HG03378 (cell line): ENCODE results near the gene PDGFC.
"Not testable (repeated sequence)": the region's sequence is repeated elsewhere in the genome, so short reads cannot be mapped to it uniquely, and the experiment has no call there.

Experiments used
- ATAC-seq: cut with Tn5 transposase; IDR thresholded peaks from one replicate; pipeline ENCODE4 v1.9.1; 2021; ENCODE audit warnings: mild to moderate bottlenecking, moderate library complexity; ENCODE audit not compliant: unreplicated experiment

PDGFC gene

DNA sequence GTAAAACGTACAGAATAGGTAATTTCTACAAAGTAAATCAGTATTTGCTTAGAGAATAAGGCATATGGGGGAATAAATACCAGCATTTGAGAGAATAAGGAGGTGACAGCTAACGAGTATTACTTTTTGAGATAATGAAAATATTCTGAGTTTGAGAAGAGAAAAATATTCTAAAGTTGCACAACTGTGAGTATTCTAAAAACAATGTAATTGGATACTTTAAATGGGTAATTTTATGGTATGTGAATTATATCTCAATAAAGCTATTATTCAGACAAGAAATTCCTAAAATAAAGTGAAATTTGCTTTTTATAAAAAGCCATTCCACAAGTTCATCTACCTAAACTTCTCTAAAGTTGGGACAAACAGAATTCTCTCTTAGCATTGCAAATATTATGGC lies 62.6 kb downstream of the PDGFC start:
- ATAC-seq = no peak

DNA sequence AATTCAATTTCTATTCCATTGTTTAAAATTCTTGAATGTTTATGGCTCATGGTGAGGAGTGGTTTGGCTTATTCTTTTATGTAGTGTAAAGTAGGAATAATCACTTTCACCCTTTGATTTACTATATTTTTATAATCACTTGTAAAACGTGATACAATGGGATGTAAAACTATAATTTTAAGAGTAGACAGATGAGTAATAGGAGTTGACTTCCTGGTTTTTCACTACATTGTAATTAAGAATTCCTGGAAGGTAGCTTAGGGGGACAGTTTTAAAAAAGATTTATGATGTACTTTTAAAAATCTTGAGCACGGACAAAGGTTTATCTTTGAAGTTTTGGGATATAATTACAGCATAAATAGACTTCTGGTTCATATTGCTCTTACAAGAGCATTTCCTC lies 65.3 kb downstream of the PDGFC start:
- no peak for ATAC-seq

DNA sequence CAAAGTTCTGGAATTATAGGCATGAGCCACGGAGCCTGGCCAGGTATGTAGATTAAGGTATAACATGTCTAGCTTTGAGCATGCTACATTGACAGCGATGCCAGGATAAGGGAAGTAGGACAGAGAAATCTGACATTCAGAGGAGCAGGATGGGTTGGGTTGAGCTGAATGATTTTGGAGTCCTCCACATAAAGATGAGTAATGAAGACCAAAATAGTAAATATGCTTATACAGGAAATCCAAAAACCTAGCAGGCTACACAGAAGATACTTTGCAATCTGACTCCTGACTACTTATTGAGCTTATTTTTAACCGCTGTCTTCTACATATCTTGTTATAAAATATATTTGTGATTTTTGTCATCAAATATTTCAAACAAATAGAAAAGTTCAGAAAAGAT lies 69.7 kb downstream of the PDGFC start:
- no peak for ATAC-seq

DNA sequence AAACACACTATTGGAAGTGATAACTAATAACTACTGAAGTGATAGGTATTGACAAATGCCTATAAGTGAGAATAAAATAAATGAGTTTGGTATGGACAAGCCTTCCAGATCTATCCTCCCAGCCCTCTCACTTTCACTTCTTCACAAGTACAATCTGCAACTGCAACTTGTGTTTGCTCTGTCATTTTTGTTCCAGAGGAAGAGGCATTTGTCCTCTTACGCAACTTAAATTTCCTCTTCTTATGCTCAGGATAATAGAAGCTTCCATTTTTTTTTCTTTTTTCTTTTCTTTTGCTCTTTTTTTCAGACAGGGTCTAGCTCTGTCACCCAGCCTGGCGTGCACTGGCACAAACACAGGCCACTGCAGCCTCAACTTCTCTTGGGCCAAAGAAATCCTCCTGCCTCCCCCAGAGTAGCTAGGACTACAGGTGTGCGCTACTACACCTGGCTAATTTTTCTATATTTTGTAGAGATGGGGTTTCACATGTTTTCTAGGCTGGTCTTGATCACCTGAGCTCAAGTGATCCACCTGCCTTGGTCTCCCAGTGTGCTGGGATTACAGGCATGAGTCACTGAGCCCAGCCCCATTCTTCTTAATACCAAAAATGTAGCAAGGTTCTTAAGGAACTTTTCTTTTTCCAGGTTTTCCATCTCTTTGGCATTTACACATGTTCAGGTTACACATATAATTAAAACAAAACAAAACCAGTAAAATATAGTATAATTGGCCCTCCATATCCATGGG lies 73.1 kb downstream of the PDGFC start:
- no peak for ATAC-seq

DNA sequence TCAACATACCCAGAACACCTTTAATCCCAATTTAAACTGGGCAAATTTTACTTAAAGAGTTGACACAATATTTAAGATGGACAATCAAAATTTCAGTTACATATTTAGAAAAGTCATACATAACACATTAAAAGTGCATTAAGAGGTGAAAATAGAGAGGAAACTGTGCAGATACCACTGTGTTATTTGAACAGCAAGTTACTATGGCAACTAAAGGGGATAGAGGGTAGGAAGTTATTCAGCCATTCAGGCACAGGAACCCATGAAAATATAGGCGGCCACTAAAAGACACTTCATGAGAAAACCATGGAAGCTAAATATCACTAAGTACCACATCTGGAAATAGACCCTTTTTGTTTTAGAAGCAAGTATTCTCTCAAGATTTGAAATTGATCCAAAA lies 75.1 kb downstream of the PDGFC start:
- ATAC-seq = no peak

DNA sequence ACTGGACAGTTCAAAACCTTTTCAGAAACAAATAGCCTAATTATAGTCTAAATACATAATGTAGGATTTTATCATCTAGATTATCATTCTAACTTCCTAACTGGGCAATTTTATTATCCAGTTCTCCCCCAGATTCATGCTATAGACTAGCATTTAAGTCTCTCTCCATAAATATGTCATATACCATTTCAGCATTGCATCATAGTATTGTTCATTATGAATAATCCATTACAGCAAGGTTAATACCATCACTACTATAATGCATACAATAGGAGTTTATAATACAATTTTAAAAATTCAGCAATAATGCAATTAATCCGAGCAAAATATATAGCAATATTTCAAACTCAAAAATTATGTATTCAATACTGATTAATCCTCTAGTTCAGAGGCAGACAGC lies 77.4 kb downstream of the PDGFC start:
- no peak for ATAC-seq

DNA sequence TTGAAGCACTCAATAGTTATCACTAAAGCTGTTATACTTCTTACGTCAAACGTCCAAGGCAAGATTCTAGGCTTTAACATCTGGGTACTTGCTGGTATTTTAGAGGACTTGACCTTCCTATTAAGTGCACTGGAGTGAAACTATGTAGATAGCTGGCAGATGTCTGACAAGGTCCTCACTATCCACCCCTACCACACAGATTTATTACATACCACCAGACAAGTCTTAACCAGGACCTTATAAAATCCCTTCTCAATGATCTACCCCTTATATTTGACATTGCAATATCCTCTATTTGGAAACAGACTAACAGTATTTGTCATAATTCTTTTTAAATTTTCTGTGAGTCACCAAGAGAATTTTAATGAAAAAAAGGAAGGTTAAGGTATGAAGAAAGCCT lies 78.8 kb downstream of the PDGFC start:
- no peak for ATAC-seq

DNA sequence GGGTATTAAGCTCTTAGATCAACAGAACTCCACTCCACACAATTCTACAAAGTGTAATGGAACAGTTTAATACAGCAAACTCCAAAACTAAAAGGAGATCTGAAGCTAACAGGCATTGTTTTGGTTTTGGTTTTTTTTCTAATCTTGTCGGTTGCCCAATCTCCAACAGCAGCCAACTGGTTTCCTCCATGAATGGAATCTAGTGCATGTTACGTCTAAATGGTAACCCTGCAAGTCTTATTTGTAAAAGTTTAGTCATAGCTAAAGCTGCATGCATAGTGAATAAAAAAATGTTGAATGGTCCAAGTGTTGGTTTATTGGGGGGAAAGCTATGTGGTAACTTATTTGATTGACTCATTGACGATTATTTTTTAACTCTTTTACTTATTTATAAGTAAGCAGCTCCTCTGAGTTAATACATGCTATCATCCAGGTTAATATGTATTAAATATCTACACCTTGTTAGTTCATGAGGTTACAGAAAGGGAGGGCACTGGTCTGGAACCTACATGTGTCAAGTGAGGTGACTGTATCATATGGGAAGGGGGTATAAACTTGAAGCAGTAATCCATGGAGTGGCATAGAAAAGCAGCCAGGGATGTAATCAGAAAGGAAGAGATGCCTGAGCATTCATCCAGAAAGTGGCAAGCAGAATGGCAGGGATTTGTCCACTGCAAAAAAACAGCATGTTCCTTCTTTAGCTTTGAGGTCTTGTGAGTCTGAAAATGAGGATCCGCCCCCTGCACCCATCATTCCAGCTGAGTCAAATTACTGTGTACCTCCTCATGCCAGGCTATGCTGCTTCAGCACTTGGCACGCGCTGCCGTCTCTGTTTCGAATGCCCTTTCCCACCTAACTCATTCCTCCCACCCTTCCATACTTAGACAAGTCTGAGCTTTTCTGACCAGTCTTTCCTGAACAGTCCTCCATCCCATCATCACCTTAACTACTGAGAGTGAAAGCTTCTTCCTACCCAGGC lies 81.7 kb downstream of the PDGFC start:
- no peak for ATAC-seq

DNA sequence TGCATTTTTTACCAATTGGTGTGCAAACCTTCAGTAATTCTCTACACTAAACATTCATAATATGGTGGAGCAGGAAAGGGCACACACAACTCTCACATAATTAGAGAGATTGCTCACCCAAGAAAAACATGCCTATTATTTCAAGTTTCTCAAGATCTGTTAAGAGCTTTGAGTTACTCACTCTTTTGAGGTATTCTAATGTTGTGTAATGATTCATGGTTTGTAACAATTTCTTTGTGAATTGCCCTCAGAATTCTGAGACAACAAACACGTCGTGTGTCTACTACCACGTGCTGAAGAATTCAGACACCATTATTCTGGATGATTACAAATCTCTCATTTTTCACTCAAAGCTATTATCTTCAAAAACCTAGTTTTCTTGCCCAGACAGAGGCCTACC lies 82.8 kb downstream of the PDGFC start:
- no peak for ATAC-seq

DNA sequence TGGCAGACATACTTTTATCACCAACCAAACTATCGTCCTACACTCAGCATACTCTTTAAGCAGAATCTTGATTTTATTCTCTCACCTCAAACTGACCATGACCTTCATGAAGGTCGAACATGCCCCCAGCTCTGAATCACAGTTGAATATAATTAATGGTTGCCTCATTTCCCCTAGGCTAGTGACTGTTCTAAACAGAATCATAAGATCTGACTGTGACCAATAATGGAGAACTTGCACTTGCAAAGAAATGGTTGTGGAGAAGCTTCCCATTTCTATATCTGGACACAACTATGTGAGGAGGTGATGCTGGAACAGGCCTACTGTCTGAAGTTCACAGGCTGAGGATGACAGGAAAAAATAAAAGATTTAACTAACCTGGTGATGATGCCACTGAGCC lies 85.1 kb downstream of the PDGFC start:
- ATAC-seq = no peak

DNA sequence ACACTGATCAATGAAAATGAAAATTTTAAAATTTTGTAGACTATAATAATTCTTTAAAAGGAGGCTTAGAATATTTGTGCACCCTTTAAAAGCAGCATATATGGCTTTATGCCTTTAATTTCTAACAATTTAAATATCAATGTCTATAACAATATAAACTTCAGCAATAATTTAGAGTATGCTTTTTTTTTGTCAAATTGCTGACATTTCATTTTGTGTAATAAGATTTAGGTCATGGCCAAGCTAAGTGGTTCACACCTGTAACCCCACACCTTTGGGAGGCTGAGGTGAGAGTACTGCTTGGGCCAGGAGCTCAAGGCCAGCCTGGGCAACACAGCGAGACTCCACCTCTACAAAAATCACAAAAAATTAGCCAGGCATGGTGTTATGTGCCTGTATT lies 86.2 kb downstream of the PDGFC start:
- no peak for ATAC-seq

DNA sequence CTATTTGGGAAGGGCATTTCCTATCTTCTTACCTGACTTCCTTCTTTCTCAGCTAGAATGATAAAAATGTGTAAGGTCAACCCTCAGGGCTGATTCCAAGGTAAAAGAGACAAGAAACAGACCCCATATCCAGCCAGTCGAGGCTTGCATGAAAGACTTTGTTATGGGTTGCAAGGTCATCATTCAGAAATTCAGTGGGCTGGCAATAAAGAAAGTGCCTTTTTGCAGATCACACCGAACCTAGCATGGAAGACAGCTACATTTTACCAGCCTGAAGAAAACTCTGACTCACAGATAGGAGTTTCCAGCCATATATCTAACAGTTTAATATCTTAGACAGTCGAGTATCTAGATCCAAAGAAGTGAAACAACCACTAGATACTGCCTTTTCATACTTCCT lies 87.4 kb downstream of the PDGFC start:
- no peak for ATAC-seq

DNA sequence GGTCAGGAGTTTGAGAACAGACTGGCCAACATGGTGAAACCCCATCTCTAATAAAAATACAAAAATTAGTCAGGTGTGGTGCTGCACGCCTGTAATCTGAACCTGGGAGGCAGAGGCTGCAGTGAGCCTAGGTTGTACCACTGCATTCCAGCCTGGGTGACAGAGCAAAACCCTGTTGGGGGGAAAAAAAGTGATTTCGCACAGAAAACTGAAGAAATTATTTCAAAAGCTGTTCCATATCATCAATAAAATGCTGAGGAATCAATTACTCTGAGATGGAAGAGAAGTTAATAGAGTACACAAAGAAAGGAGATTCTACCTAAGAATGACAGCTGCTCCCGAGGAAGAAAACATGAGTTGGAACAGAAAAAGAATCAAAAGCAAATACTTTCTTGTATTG lies 95.9 kb downstream of the PDGFC start:
- ATAC-seq = no peak

DNA sequence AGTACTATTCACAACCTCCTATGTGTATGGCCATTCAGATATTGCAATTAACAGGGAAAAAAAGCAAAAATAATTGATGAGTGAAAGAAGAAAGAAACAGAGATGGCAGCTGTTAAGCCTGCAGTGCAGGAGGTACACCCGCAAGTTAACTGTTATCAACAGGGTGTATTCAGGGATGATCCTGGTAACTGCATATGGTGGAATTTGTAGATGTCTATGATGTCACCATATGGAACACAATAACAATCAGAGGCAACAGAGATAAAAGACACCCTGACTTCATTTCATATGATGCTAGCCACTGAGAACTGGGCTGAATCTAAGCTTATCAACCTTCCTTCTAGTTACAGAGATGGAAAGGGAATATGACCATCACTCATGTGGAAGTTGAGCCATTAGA lies 96.5 kb downstream of the PDGFC start:
- no peak for ATAC-seq

DNA sequence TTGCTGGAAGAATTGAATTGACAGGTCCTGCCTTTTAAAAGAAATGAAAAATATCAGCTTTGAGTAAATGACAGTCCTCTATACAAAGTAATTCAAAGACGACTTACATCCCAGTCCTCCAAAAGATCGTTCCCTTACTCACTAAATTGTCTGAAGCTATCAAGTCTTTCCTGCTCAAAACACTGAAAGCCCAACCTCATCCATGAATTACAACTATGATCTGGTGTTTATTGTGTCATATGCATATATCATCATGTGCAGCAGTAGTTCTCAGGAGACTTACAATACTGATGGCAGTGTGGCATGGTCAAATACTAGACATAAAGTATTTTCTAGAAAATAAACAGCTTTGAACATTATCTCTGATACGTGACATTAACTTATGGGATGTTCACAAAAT lies 97.8 kb downstream of the PDGFC start:
- ATAC-seq = no peak

DNA sequence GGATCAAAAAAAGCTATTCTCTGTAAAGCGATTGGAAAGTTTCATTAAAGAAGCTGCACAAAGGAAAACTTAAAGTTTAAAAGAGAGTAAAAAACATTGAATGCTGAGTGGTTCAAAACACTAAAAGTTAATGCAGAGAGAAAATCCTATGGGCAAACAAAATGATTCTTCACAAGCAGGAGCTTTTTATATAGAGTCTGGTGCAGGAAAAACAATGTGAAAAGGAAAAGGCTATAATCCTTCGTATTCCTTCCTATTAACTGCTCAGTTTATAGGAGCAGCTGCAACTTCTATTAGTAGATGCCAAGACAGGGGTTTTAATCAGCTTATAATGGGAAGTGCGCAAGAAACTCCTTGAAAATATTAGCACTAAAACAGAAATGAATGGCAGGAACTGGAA lies 100.7 kb downstream of the PDGFC start:
- no peak for ATAC-seq

DNA sequence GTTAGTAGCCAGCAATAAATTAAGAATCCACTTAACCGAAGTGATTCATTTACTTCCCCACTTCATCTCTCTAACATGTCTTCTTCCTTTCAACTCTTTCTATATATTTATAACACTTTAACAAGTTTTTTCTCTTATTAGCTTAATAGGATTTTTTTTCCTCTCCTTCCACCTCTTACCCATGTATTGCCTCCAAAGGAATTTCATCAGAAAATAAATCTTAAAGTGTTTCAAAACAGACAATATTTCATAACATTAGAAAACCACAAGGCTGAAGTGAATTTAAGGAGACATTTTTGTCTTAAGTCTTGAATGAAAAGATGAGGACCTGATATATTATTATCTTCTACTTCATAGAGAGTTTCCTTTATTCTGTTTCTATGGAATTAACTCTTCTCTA lies 101.5 kb downstream of the PDGFC start:
- no peak for ATAC-seq

DNA sequence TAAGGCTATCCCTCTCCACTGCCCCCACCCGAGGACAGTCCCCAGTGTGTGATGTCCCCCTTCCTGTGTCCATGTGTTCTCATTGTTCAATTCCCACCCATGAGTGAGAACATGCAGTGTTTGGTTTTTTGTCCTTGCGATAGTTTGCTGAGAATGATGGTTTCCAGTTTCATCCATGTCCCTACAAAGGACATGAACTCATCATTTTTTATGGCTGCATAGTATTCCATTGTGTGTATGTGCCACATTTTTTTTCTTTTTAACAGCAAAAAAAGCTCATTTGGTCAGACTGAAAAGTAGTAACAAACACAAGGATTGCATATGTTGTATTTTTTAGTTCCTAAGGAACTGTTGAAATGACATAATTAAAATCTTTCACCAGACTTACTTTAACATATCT lies 105.5 kb downstream of the PDGFC start:
- ATAC-seq = not testable (repeated sequence)

DNA sequence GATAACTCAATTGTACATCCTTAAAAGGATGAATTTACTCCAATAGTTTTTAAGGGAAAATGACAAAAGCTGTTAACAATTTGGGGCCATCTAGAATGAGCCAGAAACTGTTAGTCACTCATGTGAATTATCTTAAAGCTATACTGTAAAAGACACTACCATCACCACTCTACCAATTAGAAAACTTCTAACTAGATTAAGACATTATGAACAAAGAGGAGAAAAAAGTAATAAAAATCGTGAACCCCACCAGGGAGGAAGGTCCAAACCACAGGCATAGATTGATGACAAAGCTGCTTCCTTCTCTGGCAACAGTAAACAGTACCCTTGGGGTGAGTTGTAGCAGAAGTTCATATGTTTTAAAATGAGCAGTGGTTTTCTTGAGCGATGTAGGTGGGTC lies 106.1 kb downstream of the PDGFC start:
- no peak for ATAC-seq

DNA sequence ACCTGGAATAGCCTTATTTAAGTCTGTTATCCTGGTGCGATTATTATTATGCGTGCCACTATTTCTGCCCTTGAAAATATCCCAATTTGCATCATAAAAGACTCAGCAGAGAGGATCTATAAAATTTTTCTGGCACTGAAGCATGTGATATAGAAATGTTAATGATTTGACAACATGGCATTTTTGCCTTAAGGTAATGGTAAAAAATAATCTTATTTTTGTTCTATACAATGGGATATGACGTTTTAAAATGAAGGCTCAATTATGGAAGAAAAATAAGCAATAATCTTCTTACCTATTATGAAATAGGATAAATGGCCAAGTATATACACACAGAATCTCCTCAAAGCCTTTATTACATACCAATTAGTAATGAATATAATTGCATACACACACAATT lies 113.5 kb downstream of the PDGFC start:
- no peak for ATAC-seq

DNA sequence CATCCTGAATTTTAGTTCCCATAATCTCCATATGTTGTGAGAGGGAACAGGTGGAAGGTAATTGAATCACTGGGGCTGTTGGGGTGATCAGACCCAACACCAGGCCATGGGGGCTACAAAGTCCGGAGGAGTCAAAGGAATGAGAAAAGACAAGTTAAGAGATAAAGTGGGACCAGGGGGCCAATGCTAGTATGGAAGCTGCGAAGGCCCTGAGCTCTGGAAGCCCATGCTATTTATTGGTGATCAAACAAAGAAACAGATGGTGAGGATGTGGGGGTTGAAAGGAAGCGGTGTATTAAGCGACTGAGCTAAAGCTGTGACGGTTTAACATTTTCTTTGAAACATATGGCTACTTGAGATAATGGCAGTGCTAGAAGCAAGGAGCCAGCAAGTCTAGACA lies 132.8 kb downstream of the PDGFC start:
- no peak for ATAC-seq

DNA sequence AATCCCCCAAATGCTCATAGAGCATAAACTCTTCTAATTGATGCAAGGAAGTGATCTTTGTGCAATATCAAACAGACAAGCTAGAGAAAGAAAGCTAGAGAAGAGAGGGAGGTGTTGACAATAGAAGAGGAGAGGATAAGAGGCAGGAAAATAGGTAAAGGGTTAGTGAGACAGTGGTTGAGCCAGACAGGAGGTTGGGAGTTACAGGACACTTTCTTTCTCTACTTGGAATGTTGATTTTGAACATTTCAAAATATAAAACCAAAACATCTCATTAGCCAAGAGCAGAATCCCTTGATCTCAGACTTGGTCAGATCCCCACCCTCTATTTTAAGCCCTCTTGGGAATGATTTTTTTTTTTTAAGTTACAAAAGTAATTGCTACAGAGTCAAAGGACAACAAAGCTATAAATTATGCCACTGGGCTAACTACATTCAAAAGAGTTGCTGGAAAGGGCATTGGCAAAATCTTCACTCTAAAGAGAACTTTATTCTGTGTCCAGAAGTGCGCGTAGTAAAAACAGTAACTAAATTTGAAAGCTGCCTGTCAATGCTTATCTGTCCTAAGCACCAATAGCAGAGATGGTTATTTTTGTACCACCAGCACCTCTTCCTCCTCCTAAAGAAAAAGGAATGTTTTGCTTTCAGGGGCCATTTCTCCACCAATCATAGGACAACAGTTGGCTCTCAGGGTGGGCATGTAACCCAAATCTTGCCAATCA lies 133.8 kb downstream of the PDGFC start:
- no peak for ATAC-seq
